WERI-Rb-1 (cell line): ENCODE results near the gene PDE4C.

Experiments used
- DNase-seq: peaks from one replicate; pipeline ENCODE4 v3.0.0-alpha.2; 2020
- H3K27ac ChIP-seq: fragments of 250-450 bp; sonication (Bioruptor Pico); 2 replicates; pipeline ENCODE4 v1.5.1; 2020; ENCODE audit warnings: mild to moderate bottlenecking, moderate library complexity
- H3K27me3 ChIP-seq: fragments of 250-450 bp; sonication (Bioruptor Pico); 2 replicates; pipeline ENCODE4 v1.5.1; 2021; ENCODE audit warnings: mild to moderate bottlenecking, low read depth, moderate library complexity; ENCODE audit not compliant: insufficient read depth, severe bottlenecking
- H3K36me3 ChIP-seq: fragments of 250-450 bp; sonication (Bioruptor Pico); 2 replicates; pipeline ENCODE4 v1.5.1; 2020; ENCODE audit warnings: mild to moderate bottlenecking, moderate library complexity
- H3K4me3 ChIP-seq: 2 replicates; pipeline ENCODE4 v1.5.1; 2011; ENCODE audit warnings: low read depth, mild to moderate bottlenecking, control low read depth, low read length
- H3K9me3 ChIP-seq: fragments of 250-450 bp; sonication (Bioruptor Pico); 2 replicates; pipeline ENCODE4 v1.5.1; 2021; ENCODE audit warnings: mild to moderate bottlenecking, moderate library complexity; ENCODE audit not compliant: severe bottlenecking
- TF ChIP-seq, protein P1 (sequence below): IDR thresholded peaks from 2 replicates; pipeline ENCODE4 v1.5.1; 2011; ENCODE audit warnings: low read depth, mild to moderate bottlenecking, control low read depth, inconsistent platforms, low read length

PDE4C gene

GRCh38 chr19:18225702-18226468 lies at the start of gene PDE4C:
TSS of gene PDE4C (minus strand) at chr19:18226438. CDS start at chr19:18226415, 23 bp downstream.
- peak within 1 kb of the TSS; percentile 42 for H3K4me3 ChIP-seq
- DNase-seq: no peak
- H3K27ac ChIP-seq: peak within 1 kb of the TSS; percentile 71
- H3K36me3 ChIP-seq: no peaks in the 10 kb centered on the region
- no peaks in the 10 kb centered on the region for H3K27me3 ChIP-seq
- no peaks in the 10 kb centered on the region for H3K9me3 ChIP-seq
- TF ChIP-seq, protein P1, sequence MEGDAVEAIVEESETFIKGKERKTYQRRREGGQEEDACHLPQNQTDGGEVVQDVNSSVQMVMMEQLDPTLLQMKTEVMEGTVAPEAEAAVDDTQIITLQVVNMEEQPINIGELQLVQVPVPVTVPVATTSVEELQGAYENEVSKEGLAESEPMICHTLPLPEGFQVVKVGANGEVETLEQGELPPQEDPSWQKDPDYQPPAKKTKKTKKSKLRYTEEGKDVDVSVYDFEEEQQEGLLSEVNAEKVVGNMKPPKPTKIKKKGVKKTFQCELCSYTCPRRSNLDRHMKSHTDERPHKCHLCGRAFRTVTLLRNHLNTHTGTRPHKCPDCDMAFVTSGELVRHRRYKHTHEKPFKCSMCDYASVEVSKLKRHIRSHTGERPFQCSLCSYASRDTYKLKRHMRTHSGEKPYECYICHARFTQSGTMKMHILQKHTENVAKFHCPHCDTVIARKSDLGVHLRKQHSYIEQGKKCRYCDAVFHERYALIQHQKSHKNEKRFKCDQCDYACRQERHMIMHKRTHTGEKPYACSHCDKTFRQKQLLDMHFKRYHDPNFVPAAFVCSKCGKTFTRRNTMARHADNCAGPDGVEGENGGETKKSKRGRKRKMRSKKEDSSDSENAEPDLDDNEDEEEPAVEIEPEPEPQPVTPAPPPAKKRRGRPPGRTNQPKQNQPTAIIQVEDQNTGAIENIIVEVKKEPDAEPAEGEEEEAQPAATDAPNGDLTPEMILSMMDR: no peak

DNA sequence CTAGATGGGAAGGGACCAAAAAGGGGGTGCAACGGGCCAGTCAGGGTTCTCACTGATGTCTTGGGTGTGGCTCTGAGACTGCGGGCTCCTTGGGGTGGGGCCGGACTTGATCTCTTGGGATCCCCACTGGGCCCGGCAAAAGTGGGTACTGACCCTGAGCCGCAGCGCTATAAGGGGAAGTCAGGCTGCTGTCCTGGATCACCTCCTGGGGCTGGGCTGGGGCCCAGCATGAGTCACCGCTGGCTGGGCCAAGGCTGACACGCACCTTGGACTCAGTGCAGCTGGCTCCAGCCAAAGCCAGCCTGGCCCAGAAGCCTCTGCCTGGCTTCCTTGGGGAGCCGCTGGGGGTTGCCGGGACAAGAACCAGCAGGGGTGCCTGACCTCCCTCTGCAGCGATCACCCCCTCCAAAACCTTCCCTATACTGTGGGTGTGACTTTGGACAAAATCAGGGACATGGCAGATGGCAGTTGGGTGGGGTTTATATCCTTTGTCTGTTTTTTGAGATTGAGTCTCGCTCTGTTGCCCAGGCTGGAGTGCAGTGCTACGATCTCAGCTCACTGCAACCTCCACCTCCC lies 48.6 kb upstream of the PDE4C start:
- H3K4me3 ChIP-seq: no peak overlapping the region
- H3K36me3 ChIP-seq: peaks cover 59% of the 10 kb centered on the region
- H3K9me3 ChIP-seq: no peaks in the 10 kb centered on the region
- TF ChIP-seq, protein P1: no peak
- peak overlapping the region; percentile 14; the same call in 1 of the 2 replicates for H3K27ac ChIP-seq
- peak; percentile 34 for DNase-seq
- no peaks in the 10 kb centered on the region for H3K27me3 ChIP-seq

GRCh38 chr19:18274219-18274780 lies 48.1 kb upstream of the PDE4C start, which contains the start of gene IQCN:
TSS of gene IQCN (minus strand) at chr19:18274452. CDS start at chr19:18269478, 4,974 bp downstream.
- DNase-seq: no peak
- TF ChIP-seq, protein P1: no peak
- H3K36me3 ChIP-seq: peaks cover 54% of the 10 kb centered on the region
- no peaks in the 10 kb centered on the region for H3K27me3 ChIP-seq
- H3K9me3 ChIP-seq: no peaks in the 10 kb centered on the region
- peak within 1 kb of the TSS; percentile 14; the same call in 1 of the 2 replicates for H3K27ac ChIP-seq
- no peak within 1 kb of the TSS for H3K4me3 ChIP-seq

DNA sequence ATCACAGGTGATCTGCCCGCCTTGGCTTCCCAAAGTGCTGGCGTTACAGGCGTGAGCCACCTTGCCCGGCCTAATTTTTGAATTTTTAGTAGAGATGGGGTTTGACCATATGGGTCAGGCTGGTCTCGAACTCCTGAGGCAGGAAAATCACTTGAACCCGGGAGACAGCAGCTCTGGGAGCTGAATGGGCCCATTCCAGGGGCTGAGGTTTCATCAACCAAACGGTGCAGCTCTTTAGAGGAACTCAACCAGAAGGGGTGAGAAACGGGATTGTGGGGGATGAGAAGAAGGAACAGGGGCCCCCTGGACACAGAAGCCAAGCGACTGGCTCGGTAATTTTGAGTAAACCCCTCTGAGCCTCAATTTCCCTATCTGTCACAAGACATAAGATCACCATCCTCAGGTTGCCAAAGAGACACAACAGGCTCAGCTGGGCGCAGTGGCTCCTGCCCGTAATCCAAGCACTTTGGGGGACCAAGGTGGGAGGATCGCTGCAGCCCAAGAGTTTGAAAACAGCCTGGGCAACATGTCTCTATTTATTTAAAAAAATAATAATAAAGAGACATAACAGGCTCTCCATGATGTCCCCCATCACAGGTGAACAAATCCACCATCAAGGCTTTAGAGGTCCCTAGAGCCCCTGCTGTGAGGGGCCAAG lies 47.5 kb upstream of the PDE4C start:
- Histone ChIP-seq H3K36me3 (peaks cover 48% of the 10 kb centered on the region), H3K27ac (no peak overlapping the region), H3K27me3 (no peaks in the 10 kb centered on the region), H3K4me3 (no peak overlapping the region), H3K9me3 (no peaks in the 10 kb centered on the region)
- TF ChIP-seq, protein P1: no peak
- DNase-seq: no peak

- no peaks in the 10 kb centered on the region for H3K9me3 ChIP-seq
- DNase-seq: no peak
- TF ChIP-seq, protein P1: no peak
- H3K36me3 ChIP-seq: peaks cover 42% of the 10 kb centered on the region
- H3K4me3 ChIP-seq: no peak overlapping the region
- H3K27ac ChIP-seq: no peak overlapping the region
- H3K27me3 ChIP-seq: no peaks in the 10 kb centered on the region
These were observed 45.2 kb upstream of the PDE4C start for GRCh38 chr19:18271433-18271841.
